Measurements from ENCODE around the gene UBE2V1.

DNA sequence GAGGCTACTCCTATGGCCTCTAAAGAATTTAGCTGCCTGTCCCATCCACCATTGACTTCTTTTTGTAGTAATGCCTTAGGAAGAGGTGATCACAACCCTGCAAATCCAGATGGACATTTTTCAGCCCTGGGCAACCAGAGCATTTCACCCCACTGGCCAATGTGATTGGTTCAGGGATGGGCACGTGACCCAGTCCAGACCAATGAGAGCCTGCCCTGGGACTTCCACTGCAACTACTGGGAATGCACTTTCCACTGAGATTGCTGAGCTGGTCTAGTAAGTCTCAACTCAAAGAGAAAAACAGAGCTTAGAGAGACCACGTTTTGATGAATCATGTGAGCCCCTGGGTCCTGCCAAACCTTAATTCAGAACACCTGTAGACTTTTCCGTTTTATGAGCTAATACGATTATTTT, 8.9 kb upstream of the UBE2V1 start:
- TF ChIP-seq, protein P1, sequence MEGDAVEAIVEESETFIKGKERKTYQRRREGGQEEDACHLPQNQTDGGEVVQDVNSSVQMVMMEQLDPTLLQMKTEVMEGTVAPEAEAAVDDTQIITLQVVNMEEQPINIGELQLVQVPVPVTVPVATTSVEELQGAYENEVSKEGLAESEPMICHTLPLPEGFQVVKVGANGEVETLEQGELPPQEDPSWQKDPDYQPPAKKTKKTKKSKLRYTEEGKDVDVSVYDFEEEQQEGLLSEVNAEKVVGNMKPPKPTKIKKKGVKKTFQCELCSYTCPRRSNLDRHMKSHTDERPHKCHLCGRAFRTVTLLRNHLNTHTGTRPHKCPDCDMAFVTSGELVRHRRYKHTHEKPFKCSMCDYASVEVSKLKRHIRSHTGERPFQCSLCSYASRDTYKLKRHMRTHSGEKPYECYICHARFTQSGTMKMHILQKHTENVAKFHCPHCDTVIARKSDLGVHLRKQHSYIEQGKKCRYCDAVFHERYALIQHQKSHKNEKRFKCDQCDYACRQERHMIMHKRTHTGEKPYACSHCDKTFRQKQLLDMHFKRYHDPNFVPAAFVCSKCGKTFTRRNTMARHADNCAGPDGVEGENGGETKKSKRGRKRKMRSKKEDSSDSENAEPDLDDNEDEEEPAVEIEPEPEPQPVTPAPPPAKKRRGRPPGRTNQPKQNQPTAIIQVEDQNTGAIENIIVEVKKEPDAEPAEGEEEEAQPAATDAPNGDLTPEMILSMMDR (IDR thresholded peaks at IDR 0.05): no peak
- no peak for TF ChIP-seq POLR2A (IDR thresholded peaks at IDR 0.05)

Measured in adrenal gland (tissue), 5 donors.